HepG2 (cell line): ENCODE results near the gene TMEM8B. TPM values are rescaled to one million over a fixed set of nuclear protein-coding genes. Genes with fewer than 3 reads are reported as not detected.

Experiments
- GZF1 ChIP-seq: sonication (generic); formaldehyde crosslinking; IDR thresholded peaks from 2 replicates; pipeline ENCODE4 v1.5.1; 2020; ENCODE audit warnings: mild to moderate bottlenecking, missing genetic modification reagents
- HOXA7 ChIP-seq: sonication (generic); formaldehyde crosslinking; IDR thresholded peaks from 2 replicates; pipeline ENCODE4 v1.8.1; 2022; ENCODE audit warnings: mild to moderate bottlenecking, missing genetic modification reagents, moderate library complexity
- NFKBIZ ChIP-seq: IDR thresholded peaks from 2 replicates; pipeline ENCODE4 v1.6.1; 2018; ENCODE audit warnings: missing genetic modification reagents, missing compliant biosample characterization
- PHF21A ChIP-seq: sonication (generic); formaldehyde crosslinking; IDR thresholded peaks from 2 replicates; pipeline ENCODE4 v1.5.0; 2020; ENCODE audit warnings: mild to moderate bottlenecking, missing genetic modification reagents
- RBAK ChIP-seq: sonication (generic); formaldehyde crosslinking; IDR thresholded peaks from 2 replicates; pipeline ENCODE4 v1.5.1; 2020; ENCODE audit warnings: mild to moderate bottlenecking, missing genetic modification reagents
- SOX6 ChIP-seq, 2 experiments: fragments of 450-650 bp in 1 of 2; sonication (generic) in 1 of 2; formaldehyde crosslinking in 1 of 2; IDR thresholded peaks; 2 replicates each; pipeline versions ENCODE4 v1.4.0 to v1.6.1; 2017 to 2020; ENCODE audit warnings: antibody characterized with exemption in 1 of 2, mild to moderate bottlenecking in 1 of 2, missing genetic modification reagents in 1 of 2
- SSRP1 ChIP-seq: IDR thresholded peaks from 2 replicates; pipeline ENCODE4 v1.6.1; 2016; ENCODE audit warnings: control low read depth
- ZNF136 ChIP-seq: sonication (generic); formaldehyde crosslinking; IDR thresholded peaks from 2 replicates; pipeline ENCODE4 v1.8.1; 2022; ENCODE audit warnings: low read depth, mild to moderate bottlenecking, moderate library complexity, missing genetic modification reagents
- ZNF230 ChIP-seq: sonication (generic); formaldehyde crosslinking; IDR thresholded peaks from 2 replicates; pipeline ENCODE4 v1.4.0; 2020; ENCODE audit warnings: mild to moderate bottlenecking, missing genetic modification reagents
- ZNF446 ChIP-seq: sonication (generic); formaldehyde crosslinking; IDR thresholded peaks from 2 replicates; pipeline ENCODE4 v1.5.0; 2020; ENCODE audit warnings: mild to moderate bottlenecking, missing genetic modification reagents
- ZNF552 ChIP-seq: sonication (generic); formaldehyde crosslinking; IDR thresholded peaks from 2 replicates; pipeline ENCODE4 v1.9.0; 2022; ENCODE audit warnings: missing genetic modification reagents, mild to moderate bottlenecking, borderline replicate concordance
- ZNF780A ChIP-seq: sonication (generic); formaldehyde crosslinking; IDR thresholded peaks from 2 replicates; pipeline ENCODE4 v1.8.0; 2022; ENCODE audit warnings: mild to moderate bottlenecking, missing genetic modification reagents, moderate library complexity
- ZSCAN12 ChIP-seq: sonication (generic); formaldehyde crosslinking; IDR thresholded peaks from 2 replicates; pipeline ENCODE4 v1.9.0; 2021; ENCODE audit warnings: mild to moderate bottlenecking, missing genetic modification reagents
- polyA plus RNA-seq, 8 experiments: library from polyadenylated mRNA; depleted of rRNA in 3 of 8; stranded (reverse) in 7 of 8; unstranded in 1 of 8; fragments of >200 nt; fragmentation: Illumina TruSeq in 4 of 8; extraction: Trizol in 4 of 8; gene quantifications; 2 replicates each; pipeline versions ENCODE4 v1.2.1 to v1.2.3, GENCODE V29; 2011 to 2016; ENCODE audit warnings: low read depth in 4 of 8, missing spikeins in 1 of 8, mixed read lengths in 1 of 8; ENCODE audit not compliant: insufficient read depth in 1 of 8
- total RNA-seq, 5 experiments: library from RNA; depleted of rRNA; stranded (reverse); fragments of >200 nt; fragmentation: Illumina TruSeq; extraction: Trizol; gene quantifications; 2 replicates each; pipeline ENCODE4 v1.2.3, GENCODE V29; 2016; ENCODE audit warnings: low read depth in 1 of 5
- TF ChIP-seq, protein P1 (sequence below): sonication (generic); formaldehyde crosslinking; IDR thresholded peaks from 2 replicates; pipeline ENCODE4 v1.8.1; 2023; ENCODE audit warnings: missing genetic modification reagents, inconsistent platforms, borderline replicate concordance
- TF ChIP-seq, protein P2 (sequence below): sonication (generic); formaldehyde crosslinking; IDR thresholded peaks from 2 replicates; pipeline ENCODE4 v1.5.1; 2020; ENCODE audit warnings: mild to moderate bottlenecking, missing genetic modification reagents, moderate library complexity
- TF ChIP-seq, protein P3 (sequence below): sonication (generic); formaldehyde crosslinking; IDR thresholded peaks from 2 replicates; pipeline ENCODE4 v1.5.0; 2020; ENCODE audit warnings: mild to moderate bottlenecking, missing genetic modification reagents, moderate library complexity
- TF ChIP-seq, protein P4 (sequence below): sonication (generic); formaldehyde crosslinking; IDR thresholded peaks from 2 replicates; pipeline ENCODE4 v1.5.1; 2020; ENCODE audit warnings: missing genetic modification reagents, mild to moderate bottlenecking, borderline replicate concordance

The TMEM8B gene
- total and polyA plus RNA-seq, 2 of the 13 experiments (the other 11 are each of a cell fraction or from before 2014, with no cell fraction given): 2.1 to 2.7 TPM

DNA sequence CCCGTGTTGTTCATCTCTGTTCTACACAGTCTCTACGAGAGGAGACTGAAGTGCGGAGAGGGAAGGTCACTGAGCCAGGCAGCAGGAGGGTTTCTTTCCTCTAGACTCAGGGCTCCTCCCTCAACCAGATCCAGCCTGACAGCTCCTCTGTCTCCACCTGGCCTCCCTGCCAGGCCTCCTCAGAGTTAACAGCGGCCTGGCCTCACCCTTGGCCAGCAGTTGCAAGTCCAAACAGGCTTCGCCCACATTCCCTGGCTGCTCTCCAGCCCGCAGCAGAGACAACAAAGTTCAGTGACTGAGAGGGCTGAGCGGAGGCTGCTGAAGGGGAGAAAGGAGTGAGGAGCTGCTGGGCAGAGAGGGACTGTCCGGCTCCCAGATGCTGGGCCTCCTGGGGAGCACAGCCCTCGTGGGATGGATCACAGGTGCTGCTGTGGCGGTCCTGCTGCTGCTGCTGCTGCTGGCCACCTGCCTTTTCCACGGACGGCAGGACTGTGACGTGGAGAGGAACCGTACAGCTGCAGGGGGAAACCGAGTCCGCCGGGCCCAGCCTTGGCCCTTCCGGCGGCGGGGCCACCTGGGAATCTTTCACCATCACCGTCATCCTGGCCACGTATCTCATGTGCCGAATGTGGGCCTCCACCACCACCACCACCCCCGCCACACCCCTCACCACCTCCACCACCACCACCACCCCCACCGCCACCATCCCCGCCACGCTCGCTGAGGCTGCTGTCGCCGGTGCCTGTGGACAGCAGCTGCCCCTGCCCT, 77.1 kb downstream of the TMEM8B start, which contains the start of gene HRCT1 (continued):
- TF ChIP-seq, protein P1, sequence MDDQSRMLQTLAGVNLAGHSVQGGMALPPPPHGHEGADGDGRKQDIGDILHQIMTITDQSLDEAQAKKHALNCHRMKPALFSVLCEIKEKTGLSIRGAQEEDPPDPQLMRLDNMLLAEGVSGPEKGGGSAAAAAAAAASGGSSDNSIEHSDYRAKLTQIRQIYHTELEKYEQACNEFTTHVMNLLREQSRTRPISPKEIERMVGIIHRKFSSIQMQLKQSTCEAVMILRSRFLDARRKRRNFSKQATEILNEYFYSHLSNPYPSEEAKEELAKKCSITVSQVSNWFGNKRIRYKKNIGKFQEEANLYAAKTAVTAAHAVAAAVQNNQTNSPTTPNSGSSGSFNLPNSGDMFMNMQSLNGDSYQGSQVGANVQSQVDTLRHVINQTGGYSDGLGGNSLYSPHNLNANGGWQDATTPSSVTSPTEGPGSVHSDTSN (CRISPR knock-in tag): no peak
- TF ChIP-seq ZNF780A (no peak), ZNF446 (no peak), SOX6 (IDR thresholded peaks at IDR 0.05) (no peak), SOX6 (CRISPR knock-in tag; IDR thresholded peaks at IDR 0.05) (no peak; the same call in 1 of the 2 replicates), SSRP1 (CRISPR knock-in tag) (no peak), PHF21A (CRISPR knock-in tag) (peak; percentile 27; the same call in 1 of the 2 replicates), ZNF136 (CRISPR knock-in tag) (no peak), RBAK (CRISPR knock-in tag) (no peak), HOXA7 (CRISPR knock-in tag) (no peak), GZF1 (CRISPR knock-in tag) (no peak), ZNF230 (CRISPR knock-in tag) (no peak), ZNF552 (no peak), ZSCAN12 (no peak), NFKBIZ (CRISPR knock-in tag) (no peak)
- TF ChIP-seq, protein P2, sequence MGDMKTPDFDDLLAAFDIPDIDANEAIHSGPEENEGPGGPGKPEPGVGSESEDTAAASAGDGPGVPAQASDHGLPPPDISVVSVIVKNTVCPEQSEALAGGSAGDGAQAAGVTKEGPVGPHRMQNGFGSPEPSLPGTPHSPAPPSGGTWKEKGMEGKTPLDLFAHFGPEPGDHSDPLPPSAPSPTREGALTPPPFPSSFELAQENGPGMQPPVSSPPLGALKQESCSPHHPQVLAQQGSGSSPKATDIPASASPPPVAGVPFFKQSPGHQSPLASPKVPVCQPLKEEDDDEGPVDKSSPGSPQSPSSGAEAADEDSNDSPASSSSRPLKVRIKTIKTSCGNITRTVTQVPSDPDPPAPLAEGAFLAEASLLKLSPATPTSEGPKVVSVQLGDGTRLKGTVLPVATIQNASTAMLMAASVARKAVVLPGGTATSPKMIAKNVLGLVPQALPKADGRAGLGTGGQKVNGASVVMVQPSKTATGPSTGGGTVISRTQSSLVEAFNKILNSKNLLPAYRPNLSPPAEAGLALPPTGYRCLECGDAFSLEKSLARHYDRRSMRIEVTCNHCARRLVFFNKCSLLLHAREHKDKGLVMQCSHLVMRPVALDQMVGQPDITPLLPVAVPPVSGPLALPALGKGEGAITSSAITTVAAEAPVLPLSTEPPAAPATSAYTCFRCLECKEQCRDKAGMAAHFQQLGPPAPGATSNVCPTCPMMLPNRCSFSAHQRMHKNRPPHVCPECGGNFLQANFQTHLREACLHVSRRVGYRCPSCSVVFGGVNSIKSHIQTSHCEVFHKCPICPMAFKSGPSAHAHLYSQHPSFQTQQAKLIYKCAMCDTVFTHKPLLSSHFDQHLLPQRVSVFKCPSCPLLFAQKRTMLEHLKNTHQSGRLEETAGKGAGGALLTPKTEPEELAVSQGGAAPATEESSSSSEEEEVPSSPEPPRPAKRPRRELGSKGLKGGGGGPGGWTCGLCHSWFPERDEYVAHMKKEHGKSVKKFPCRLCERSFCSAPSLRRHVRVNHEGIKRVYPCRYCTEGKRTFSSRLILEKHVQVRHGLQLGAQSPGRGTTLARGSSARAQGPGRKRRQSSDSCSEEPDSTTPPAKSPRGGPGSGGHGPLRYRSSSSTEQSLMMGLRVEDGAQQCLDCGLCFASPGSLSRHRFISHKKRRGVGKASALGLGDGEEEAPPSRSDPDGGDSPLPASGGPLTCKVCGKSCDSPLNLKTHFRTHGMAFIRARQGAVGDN (CRISPR knock-in tag): peak; percentile 65
- TF ChIP-seq, protein P3, sequence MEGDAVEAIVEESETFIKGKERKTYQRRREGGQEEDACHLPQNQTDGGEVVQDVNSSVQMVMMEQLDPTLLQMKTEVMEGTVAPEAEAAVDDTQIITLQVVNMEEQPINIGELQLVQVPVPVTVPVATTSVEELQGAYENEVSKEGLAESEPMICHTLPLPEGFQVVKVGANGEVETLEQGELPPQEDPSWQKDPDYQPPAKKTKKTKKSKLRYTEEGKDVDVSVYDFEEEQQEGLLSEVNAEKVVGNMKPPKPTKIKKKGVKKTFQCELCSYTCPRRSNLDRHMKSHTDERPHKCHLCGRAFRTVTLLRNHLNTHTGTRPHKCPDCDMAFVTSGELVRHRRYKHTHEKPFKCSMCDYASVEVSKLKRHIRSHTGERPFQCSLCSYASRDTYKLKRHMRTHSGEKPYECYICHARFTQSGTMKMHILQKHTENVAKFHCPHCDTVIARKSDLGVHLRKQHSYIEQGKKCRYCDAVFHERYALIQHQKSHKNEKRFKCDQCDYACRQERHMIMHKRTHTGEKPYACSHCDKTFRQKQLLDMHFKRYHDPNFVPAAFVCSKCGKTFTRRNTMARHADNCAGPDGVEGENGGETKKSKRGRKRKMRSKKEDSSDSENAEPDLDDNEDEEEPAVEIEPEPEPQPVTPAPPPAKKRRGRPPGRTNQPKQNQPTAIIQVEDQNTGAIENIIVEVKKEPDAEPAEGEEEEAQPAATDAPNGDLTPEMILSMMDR (CRISPR knock-in tag): no peak
- TF ChIP-seq, protein P4, sequence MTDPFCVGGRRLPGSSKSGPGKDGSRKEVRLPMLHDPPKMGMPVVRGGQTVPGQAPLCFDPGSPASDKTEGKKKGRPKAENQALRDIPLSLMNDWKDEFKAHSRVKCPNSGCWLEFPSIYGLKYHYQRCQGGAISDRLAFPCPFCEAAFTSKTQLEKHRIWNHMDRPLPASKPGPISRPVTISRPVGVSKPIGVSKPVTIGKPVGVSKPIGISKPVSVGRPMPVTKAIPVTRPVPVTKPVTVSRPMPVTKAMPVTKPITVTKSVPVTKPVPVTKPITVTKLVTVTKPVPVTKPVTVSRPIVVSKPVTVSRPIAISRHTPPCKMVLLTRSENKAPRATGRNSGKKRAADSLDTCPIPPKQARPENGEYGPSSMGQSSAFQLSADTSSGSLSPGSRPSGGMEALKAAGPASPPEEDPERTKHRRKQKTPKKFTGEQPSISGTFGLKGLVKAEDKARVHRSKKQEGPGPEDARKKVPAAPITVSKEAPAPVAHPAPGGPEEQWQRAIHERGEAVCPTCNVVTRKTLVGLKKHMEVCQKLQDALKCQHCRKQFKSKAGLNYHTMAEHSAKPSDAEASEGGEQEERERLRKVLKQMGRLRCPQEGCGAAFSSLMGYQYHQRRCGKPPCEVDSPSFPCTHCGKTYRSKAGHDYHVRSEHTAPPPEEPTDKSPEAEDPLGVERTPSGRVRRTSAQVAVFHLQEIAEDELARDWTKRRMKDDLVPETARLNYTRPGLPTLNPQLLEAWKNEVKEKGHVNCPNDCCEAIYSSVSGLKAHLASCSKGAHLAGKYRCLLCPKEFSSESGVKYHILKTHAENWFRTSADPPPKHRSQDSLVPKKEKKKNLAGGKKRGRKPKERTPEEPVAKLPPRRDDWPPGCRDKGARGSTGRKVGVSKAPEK (CRISPR knock-in tag): peak; percentile 83; the same call in 1 of the 2 replicates
